ENCODE results near the gene C16orf89.

C16orf89 gene

GRCh38 chr16:5003828-5004227 lies 61.9 kb downstream of the C16orf89 start:
- DNase-seq (ENCODE audit: low spot score): no peak

GRCh38 chr16:5003211-5003610 lies 62.5 kb downstream of the C16orf89 start:
- DNase-seq (ENCODE audit: low spot score): no peak

GRCh38 chr16:5002699-5003143 lies 63.0 kb downstream of the C16orf89 start:
- DNase-seq (ENCODE audit: low spot score): no peak

GRCh38 chr16:5001986-5002385 lies 63.8 kb downstream of the C16orf89 start:
- DNase-seq (ENCODE audit: low spot score): no peak

- DNase-seq (ENCODE audit: low spot score): no peak
Measured at GRCh38 chr16:5001571-5001970, 64.2 kb downstream of the C16orf89 start.

- no peak for DNase-seq (ENCODE audit: low spot score)
Measured at GRCh38 chr16:5000573-5001001, 65.2 kb downstream of the C16orf89 start.

- DNase-seq (ENCODE audit: low spot score): no peak
Measured at GRCh38 chr16:4994719-4995434, 70.9 kb downstream of the C16orf89 start.
